Natural killer cell treated with Interleukin-12 subunit alpha and Interleukin-12 subunit beta and Interleukin-15 and Interleukin-18, amount 100 ng/mL, for 72 hours (primary cell): ENCODE data around the gene C5. TPM values are rescaled to one million over a fixed set of nuclear protein-coding genes. Genes with fewer than 3 reads are reported as not detected.
"Not testable (repeated sequence)": the region's sequence is repeated elsewhere in the genome, so short reads cannot be mapped to it uniquely, and the experiment has no call there.

ENCODE experiments used
- ATAC-seq, 2 donors: fragments of 150-1000 bp; cut with Tn5 transposase in 1 of 2; sonication (Bioruptor Pico), chemical (Tn5 transposase) in 1 of 2; 2 replicates each; pipeline ENCODE4 v1.10.0; 2021
- DNase-seq: peaks from one replicate; pipeline ENCODE4 v3.0.0; 2022; ENCODE audit warnings: low spot score
- H3K27ac Mint-ChIP-seq, 2 donors: 1 replicate in 1 of 2; 2 replicates in 1 of 2; pipeline ENCODE4 v1.8.0; 2022; ENCODE audit warnings: mixed read lengths in 2 of 2, mild to moderate bottlenecking in 1 of 2, moderate library complexity in 1 of 2
- H3K27me3 Mint-ChIP-seq, 2 donors: 1 replicate in 1 of 2; 2 replicates in 1 of 2; pipeline ENCODE4 v1.8.0; 2022; ENCODE audit warnings: mixed read lengths in 2 of 2
- H3K36me3 Mint-ChIP-seq: one replicate; pipeline ENCODE4 v1.8.0; 2022; ENCODE audit warnings: mixed read lengths
- H3K4me1 Mint-ChIP-seq, 2 donors: 1 replicate in 1 of 2; 2 replicates in 1 of 2; pipeline ENCODE4 v1.8.0; 2022; ENCODE audit warnings: low read depth in 2 of 2, mixed read lengths in 2 of 2, mild to moderate bottlenecking in 1 of 2
- H3K4me3 Mint-ChIP-seq: one replicate; pipeline ENCODE4 v1.8.0; 2022; ENCODE audit warnings: mixed read lengths
- H3K9me3 Mint-ChIP-seq: 2 replicates; pipeline ENCODE4 v1.8.0; 2022; ENCODE audit warnings: mixed read lengths
- total RNA-seq, 2 donors: library from RNA; stranded (reverse); gene quantifications; one replicate each; pipeline ENCODE4 v1.2.3, GENCODE V29; 2022

Gene C5
- total RNA-seq, 2 donors from 2014 or later, result 0.88 to 1.0 TPM

- H3K4me3 Mint-ChIP-seq, result no peak overlapping the region
- no peak overlapping the region for H3K27ac Mint-ChIP-seq
- peaks cover 23 to 31% of the 10 kb centered on the region in 2 donors for H3K4me1 Mint-ChIP-seq
- no peaks in the 10 kb centered on the region for H3K36me3 Mint-ChIP-seq
- H3K27me3 Mint-ChIP-seq, result no peaks in the 10 kb centered on the region
- H3K9me3 Mint-ChIP-seq, result no peaks in the 10 kb centered on the region
- DNase-seq (no peak), ATAC-seq (no peak)
Measured at GRCh38 chr9:121069396-121069795, 19.3 kb upstream of the C5 start.

- ATAC-seq, result peak in 1 of 2 donors; percentile 9
- Mint-ChIP-seq H3K36me3 (no peaks in the 10 kb centered on the region), H3K4me3 (no peak overlapping the region), H3K27ac (no peak overlapping the region), H3K4me1 (peaks cover 9 to 13% of the 10 kb centered on the region in 2 donors), H3K27me3 (no peaks in the 10 kb centered on the region), H3K9me3 (no peaks in the 10 kb centered on the region)
- DNase-seq, result no peak
Measured at GRCh38 chr9:121067640-121068039, 17.6 kb upstream of the C5 start.

DNA sequence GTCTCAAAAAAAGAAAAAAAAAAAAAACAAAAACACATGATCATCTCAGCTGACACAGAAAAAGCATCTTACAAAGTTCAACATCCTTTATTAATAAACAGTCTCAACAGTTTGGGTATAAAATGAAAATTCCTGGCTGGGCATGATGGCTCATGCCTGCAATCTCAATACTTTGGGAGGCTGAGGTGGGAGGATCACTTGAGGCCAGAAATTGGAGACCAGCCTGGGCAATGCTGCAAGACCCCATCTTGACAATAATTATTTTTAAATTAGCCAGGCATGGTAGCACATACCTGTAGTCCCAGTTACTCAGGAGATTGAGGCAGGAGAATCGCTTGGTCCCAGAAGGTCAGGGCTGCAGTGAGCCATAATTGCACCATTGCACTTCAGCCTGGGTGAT is 16.8 kb upstream of the C5 start:
- Mint-ChIP-seq H3K4me3 (no peak overlapping the region), H3K27me3 (no peaks in the 10 kb centered on the region), H3K9me3 (no peaks in the 10 kb centered on the region), H3K36me3 (no peaks in the 10 kb centered on the region), H3K27ac (no peak overlapping the region), H3K4me1 (peaks cover 7 to 8% of the 10 kb centered on the region in 2 donors)
- ATAC-seq (no peak), DNase-seq (no peak)

GRCh38 chr9:121059998-121060636 is 10.0 kb upstream of the C5 start:
- H3K36me3 Mint-ChIP-seq, result no peaks in the 10 kb centered on the region
- no peak overlapping the region for H3K27ac Mint-ChIP-seq
- no peak overlapping the region for H3K4me3 Mint-ChIP-seq
- ATAC-seq (no peak), DNase-seq (no peak)
- no peaks in the 10 kb centered on the region for H3K27me3 Mint-ChIP-seq
- H3K4me1 Mint-ChIP-seq, result no peaks in the 10 kb centered on the region
- no peaks in the 10 kb centered on the region for H3K9me3 Mint-ChIP-seq

- Mint-ChIP-seq H3K4me3 (no peak overlapping the region), H3K4me1 (no peaks in the 10 kb centered on the region), H3K27me3 (no peaks in the 10 kb centered on the region), H3K36me3 (no peaks in the 10 kb centered on the region), H3K27ac (no peak overlapping the region), H3K9me3 (no peaks in the 10 kb centered on the region)
- DNase-seq (no peak), ATAC-seq (peak in 1 of 2 donors; percentile 56)
Measured at GRCh38 chr9:121059513-121059912, 9.4 kb upstream of the C5 start.

- DNase-seq (no peak), ATAC-seq (no peak)
- Mint-ChIP-seq H3K27me3 (no peaks in the 10 kb centered on the region), H3K27ac (no peak overlapping the region), H3K4me1 (no peaks in the 10 kb centered on the region), H3K9me3 (no peaks in the 10 kb centered on the region), H3K36me3 (no peaks in the 10 kb centered on the region), H3K4me3 (no peak overlapping the region)
Measured at GRCh38 chr9:121057821-121058220, 7.7 kb upstream of the C5 start.

DNA sequence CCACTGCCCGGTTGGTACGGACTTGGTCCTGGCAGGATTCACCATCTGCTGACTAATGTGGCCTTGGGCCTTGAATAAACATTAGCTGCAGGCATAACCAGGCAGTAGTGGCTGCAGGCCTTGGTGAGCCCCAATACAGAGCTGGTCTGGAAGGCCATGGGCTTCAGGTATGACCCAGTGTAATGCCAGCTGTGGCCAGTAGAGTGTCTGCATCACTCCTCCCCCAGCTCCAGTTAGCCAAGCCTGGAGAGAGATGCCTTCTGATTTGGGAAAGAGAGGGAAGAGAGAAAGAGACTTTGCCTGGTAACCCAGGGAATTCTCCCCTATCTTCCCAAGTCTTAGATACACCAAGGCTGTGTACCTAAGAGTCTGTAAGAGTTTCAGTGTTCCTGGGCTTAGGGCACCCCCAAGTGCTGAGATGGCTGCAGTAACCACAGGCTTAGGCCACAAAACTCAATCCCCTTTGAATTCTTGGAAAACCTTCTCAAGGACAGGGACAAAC is 5.6 kb upstream of the C5 start:
- no peak for DNase-seq
- H3K27ac Mint-ChIP-seq, result no peak overlapping the region
- H3K9me3 Mint-ChIP-seq, result no peaks in the 10 kb centered on the region
- H3K4me1 Mint-ChIP-seq, result no peaks in the 10 kb centered on the region
- H3K4me3 Mint-ChIP-seq, result no peak overlapping the region
- no peaks in the 10 kb centered on the region for H3K27me3 Mint-ChIP-seq
- H3K36me3 Mint-ChIP-seq, result no peaks in the 10 kb centered on the region
- peak; percentile 54 to 65 for ATAC-seq

DNA sequence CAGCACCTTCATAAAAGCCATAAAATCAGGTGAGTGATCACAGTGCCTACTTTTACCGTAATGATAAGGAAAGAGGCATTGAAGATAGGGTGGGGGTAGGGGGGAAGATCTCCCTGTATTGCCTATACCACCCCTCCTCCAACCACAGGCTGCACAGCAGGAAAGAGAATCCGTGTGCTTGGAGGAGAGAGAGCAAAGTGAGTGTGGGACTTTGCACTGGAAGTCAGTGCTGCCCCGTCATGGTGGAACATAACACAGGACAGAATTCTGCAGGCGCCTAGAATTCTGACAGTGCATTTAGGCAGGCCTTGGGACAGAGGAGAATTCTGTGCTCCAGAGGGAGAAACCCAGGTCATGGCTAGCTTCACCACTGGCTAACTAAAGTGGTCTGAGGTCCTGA is 3.5 kb upstream of the C5 start:
- H3K4me1 Mint-ChIP-seq, result no peaks in the 10 kb centered on the region

GRCh38 chr9:121048618-121049017 is 1.5 kb downstream of the C5 start:
- Mint-ChIP-seq H3K4me3 (no peak overlapping the region), H3K27ac (no peak overlapping the region), H3K36me3 (no peaks in the 10 kb centered on the region), H3K4me1 (no peaks in the 10 kb centered on the region), H3K9me3 (no peaks in the 10 kb centered on the region), H3K27me3 (no peaks in the 10 kb centered on the region)
- no peak for ATAC-seq
- no peak for DNase-seq

More for the DNA sequence above, 3.5 kb upstream of the C5 start:
- DNase-seq (no peak), ATAC-seq (no peak)
- Mint-ChIP-seq H3K27me3 (no peaks in the 10 kb centered on the region), H3K27ac (no peak overlapping the region), H3K9me3 (no peaks in the 10 kb centered on the region), H3K4me3 (no peak overlapping the region), H3K36me3 (no peaks in the 10 kb centered on the region)

GRCh38 chr9:121048175-121048574 is 1.9 kb downstream of the C5 start:
- Mint-ChIP-seq H3K27me3 (no peaks in the 10 kb centered on the region), H3K4me3 (no peak overlapping the region), H3K9me3 (no peaks in the 10 kb centered on the region), H3K4me1 (no peaks in the 10 kb centered on the region), H3K36me3 (no peaks in the 10 kb centered on the region), H3K27ac (no peak overlapping the region)
- DNase-seq, result no peak
- ATAC-seq, result no peak

- H3K27me3 Mint-ChIP-seq, result no peaks in the 10 kb centered on the region
- DNase-seq (no peak), ATAC-seq (no peak)
- no peaks in the 10 kb centered on the region for H3K9me3 Mint-ChIP-seq
- H3K4me1 Mint-ChIP-seq, result no peaks in the 10 kb centered on the region
- H3K4me3 Mint-ChIP-seq, result no peak overlapping the region
- no peaks in the 10 kb centered on the region for H3K36me3 Mint-ChIP-seq
- H3K27ac Mint-ChIP-seq, result no peak overlapping the region
Measured at GRCh38 chr9:121038804-121039203, 11.3 kb downstream of the C5 start.

DNA sequence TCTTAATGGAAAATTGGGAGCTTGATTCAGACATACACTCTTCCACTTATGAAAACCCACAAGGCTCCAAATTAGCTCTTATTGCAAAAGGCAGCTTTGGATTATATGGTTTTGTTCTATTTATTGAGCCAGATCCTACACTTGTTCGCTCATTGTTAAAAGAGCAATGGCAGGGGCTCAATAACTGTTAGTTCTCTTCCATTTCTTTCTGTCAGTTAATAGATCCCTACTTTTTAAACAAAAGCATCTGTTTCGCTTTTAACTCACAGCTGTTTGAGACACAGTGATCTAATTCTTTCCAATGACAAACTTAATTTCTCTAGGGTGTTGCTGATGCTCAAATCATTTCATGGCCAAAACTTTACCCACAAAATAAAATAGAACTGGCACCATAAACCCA is 11.7 kb downstream of the C5 start:
- ATAC-seq, result no peak
- Mint-ChIP-seq H3K4me3 (no peak overlapping the region), H3K27ac (no peak overlapping the region), H3K27me3 (no peaks in the 10 kb centered on the region), H3K4me1 (no peaks in the 10 kb centered on the region), H3K9me3 (no peaks in the 10 kb centered on the region), H3K36me3 (no peaks in the 10 kb centered on the region)
- no peak for DNase-seq

- H3K4me3 Mint-ChIP-seq, H3K27ac Mint-ChIP-seq, ATAC-seq, H3K4me1 Mint-ChIP-seq, H3K36me3 Mint-ChIP-seq, DNase-seq, H3K9me3 Mint-ChIP-seq, H3K27me3 Mint-ChIP-seq: not testable (repeated sequence)
Measured at GRCh38 chr9:121035717-121036116, 14.4 kb downstream of the C5 start.

- Mint-ChIP-seq H3K27me3 (no peaks in the 10 kb centered on the region), H3K4me3 (no peak overlapping the region), H3K27ac (no peak overlapping the region), H3K36me3 (no peaks in the 10 kb centered on the region), H3K9me3 (no peaks in the 10 kb centered on the region), H3K4me1 (no peaks in the 10 kb centered on the region)
- DNase-seq, result no peak
- ATAC-seq, result no peak
Measured at GRCh38 chr9:121034529-121034928, 15.5 kb downstream of the C5 start.

DNA sequence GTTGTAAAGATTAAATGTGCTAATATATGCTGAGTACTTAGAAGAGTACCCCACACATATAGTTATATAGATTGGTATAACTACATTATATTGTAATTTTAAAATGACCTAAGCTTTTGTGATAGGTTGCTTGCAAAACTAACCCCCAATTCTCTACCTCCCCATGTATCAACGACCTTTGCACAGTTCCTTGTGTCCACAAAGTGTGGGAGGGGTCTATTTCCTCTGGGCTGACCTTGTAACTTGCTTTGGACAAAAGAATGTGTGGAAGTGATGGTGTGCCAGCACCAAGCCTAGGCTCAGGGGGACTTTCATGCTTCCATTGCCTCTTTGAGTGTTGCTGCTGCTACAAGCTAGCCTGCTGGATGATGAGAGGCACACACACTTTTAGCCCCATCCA is 20.6 kb downstream of the C5 start:
- no peak overlapping the region for H3K4me3 Mint-ChIP-seq
- no peaks in the 10 kb centered on the region for H3K36me3 Mint-ChIP-seq
- no peaks in the 10 kb centered on the region for H3K9me3 Mint-ChIP-seq
- no peaks in the 10 kb centered on the region for H3K27me3 Mint-ChIP-seq
- H3K4me1 Mint-ChIP-seq, result no peaks in the 10 kb centered on the region
- ATAC-seq (no peak), DNase-seq (no peak)
- H3K27ac Mint-ChIP-seq, result no peak overlapping the region
